Prostate gland (tissue), 2 donors: Measurements from ENCODE around the gene OTOP3. TPM values are rescaled to one million over a fixed set of nuclear protein-coding genes. Genes with fewer than 3 reads are reported as not detected.
"Not testable (repeated sequence)": the region's sequence is repeated elsewhere in the genome, so short reads cannot be mapped to it uniquely, and the experiment has no call there.

ENCODE experiments used
- DNase-seq: peaks from one replicate; pipeline ENCODE4 v3.0.0-alpha.2; 2019; ENCODE audit warnings: low spot score
- H3K27ac ChIP-seq, 2 donors: fragments of 200-600 bp; sonication (generic); 2 replicates each; pipeline ENCODE4 v1.5.1; 2017 to 2019
- H3K27me3 ChIP-seq: fragments of 200-600 bp; sonication (generic); replicated peaks from 2 replicates; pipeline ENCODE4 v1.5.1; 2019; ENCODE audit not compliant: insufficient read depth
- H3K36me3 ChIP-seq, 2 donors: fragments of 200-600 bp; sonication (generic); 1 replicate in 1 of 2; 2 replicates in 1 of 2; pipeline versions ENCODE4 v1.5.1 to v1.8.1; 2017 to 2019
- H3K4me1 ChIP-seq: fragments of 200-600 bp; sonication (generic); replicated peaks from 2 replicates; pipeline ENCODE4 v1.5.1; 2019
- H3K4me3 ChIP-seq, 2 donors: fragments of 200-600 bp; sonication (generic); 2 replicates each; pipeline ENCODE4 v1.5.1; 2017 to 2019
- H3K9me3 ChIP-seq: fragments of 200-600 bp; sonication (generic); 2 replicates; pipeline ENCODE4 v1.5.1; 2017
- CTCF ChIP-seq, 4 experiments: fragments of 200-600 bp in 2 of 4; fragments of 450-650 bp in 2 of 4; sonication (generic) in 2 of 4; IDR thresholded peaks; 1 replicate in 3 of 4; 2 replicates in 1 of 4; pipeline ENCODE4 v1.5.1; 2016 to 2019; ENCODE audit warnings: antibody characterized with exemption in 4 of 4, mild to moderate bottlenecking in 2 of 4, moderate library complexity in 2 of 4
- POLR2A ChIP-seq: fragments of 450-650 bp; IDR thresholded peaks from one replicate; pipeline ENCODE4 v1.6.1; 2016; ENCODE audit warnings: antibody characterized with exemption, mild to moderate bottlenecking
- POLR2AphosphoS5 ChIP-seq: sonication (generic); formaldehyde crosslinking; IDR thresholded peaks from one replicate; pipeline ENCODE4 v1.6.1; 2017; ENCODE audit warnings: antibody characterized with exemption
- WGBS: methylation state at CpG from one replicate; pipeline ENCODE4 v1.1.5; 2018; 5-methylcytosine and 5-hydroxymethylcytosine counted together
- intact Hi-C: fragments of 100-400 bp; cut with DNase I; formaldehyde crosslinking; loops from one replicate; pipeline ENCODE4 v1.14.2; 2022
- total RNA-seq, 2 donors: library from RNA; depleted of rRNA; stranded (reverse); fragments of >200 nt; gene quantifications; one replicate each; pipeline ENCODE4 v1.1.0, GENCODE V29; 2016

OTOP3 gene
- total RNA-seq, 2 donors from 2014 or later = not detected

- Histone ChIP-seq H3K9me3 (no peaks in the 10 kb centered on the region), H3K4me1 (no peaks in the 10 kb centered on the region), H3K4me3 (no peak overlapping the region), H3K27me3 (no peaks in the 10 kb centered on the region), H3K27ac (no peak overlapping the region), H3K36me3 (no peaks in the 10 kb centered on the region)
- WGBS = 97% methylated on average over 17 of the region's 34 CpGs
- no peak for TF ChIP-seq POLR2AphosphoS5
- TF ChIP-seq POLR2A = no peak
- no peak for TF ChIP-seq CTCF (IDR thresholded peaks at IDR 0.05)
- intact Hi-C loops = no loop called here
- no peak for DNase-seq
Observed at GRCh38 chr17:74907012-74907411, 28.7 kb upstream of the OTOP3 start.

GRCh38 chr17:74909097-74909496 is 26.6 kb upstream of the OTOP3 start:
- H3K27me3 ChIP-seq, DNase-seq, H3K36me3 ChIP-seq, H3K4me1 ChIP-seq, H3K9me3 ChIP-seq, H3K4me3 ChIP-seq, intact Hi-C loops, H3K27ac ChIP-seq: not testable (repeated sequence)
- WGBS = 76% methylated on average over 4 of the region's 4 CpGs

- H3K4me1 ChIP-seq, H3K36me3 ChIP-seq, DNase-seq, intact Hi-C loops, H3K4me3 ChIP-seq, H3K9me3 ChIP-seq, H3K27ac ChIP-seq, H3K27me3 ChIP-seq: not testable (repeated sequence)
- WGBS = 67% methylated on average over 8 of the region's 8 CpGs
Observed at GRCh38 chr17:74911423-74911822, 24.3 kb upstream of the OTOP3 start.

- 87% methylated on average over 13 of the region's 13 CpGs for WGBS
- DNase-seq = no peak
- Histone ChIP-seq H3K9me3 (no peaks in the 10 kb centered on the region), H3K27ac (no peak overlapping the region), H3K36me3 (no peaks in the 10 kb centered on the region), H3K4me3 (no peak overlapping the region), H3K4me1 (no peaks in the 10 kb centered on the region), H3K27me3 (no peaks in the 10 kb centered on the region)
- intact Hi-C loops = no loop called here
- TF ChIP-seq CTCF (IDR thresholded peaks at IDR 0.05) = no peak
- no peak for TF ChIP-seq POLR2A
- no peak for TF ChIP-seq POLR2AphosphoS5
Observed at GRCh38 chr17:74916136-74916850, 19.4 kb upstream of the OTOP3 start.

- no peak overlapping the region for H3K27ac ChIP-seq
- 97% methylated on average over 11 of the region's 11 CpGs for WGBS
- no peak for DNase-seq
- no peak overlapping the region for H3K4me3 ChIP-seq
- TF ChIP-seq POLR2AphosphoS5 = no peak
- no peak for TF ChIP-seq POLR2A
- TF ChIP-seq CTCF (IDR thresholded peaks at IDR 0.05) = no peak
- H3K9me3 ChIP-seq = no peaks in the 10 kb centered on the region
- no peaks in the 10 kb centered on the region for H3K27me3 ChIP-seq
- intact Hi-C loops = no loop called here
- no peaks in the 10 kb centered on the region for H3K36me3 ChIP-seq
- H3K4me1 ChIP-seq = no peaks in the 10 kb centered on the region
Observed at GRCh38 chr17:74916851-74917199, 18.9 kb upstream of the OTOP3 start.

- TF ChIP-seq POLR2A = no peak
- no peak for TF ChIP-seq POLR2AphosphoS5
- TF ChIP-seq CTCF (IDR thresholded peaks at IDR 0.05) = no peak
- Histone ChIP-seq H3K4me3 (no peak overlapping the region), H3K27me3 (peaks cover 2% of the 10 kb centered on the region), H3K27ac (no peak overlapping the region), H3K36me3 (no peaks in the 10 kb centered on the region), H3K4me1 (no peaks in the 10 kb centered on the region), H3K9me3 (no peaks in the 10 kb centered on the region)
- 59% methylated on average over 10 of the region's 10 CpGs for WGBS
- DNase-seq = no peak
- intact Hi-C loops = no loop called here
Observed at GRCh38 chr17:74917430-74917829, 18.3 kb upstream of the OTOP3 start.
